SW 1271 (cell line): ENCODE results near the gene FBXL19.
A peak's percentile ranks its signal among the peaks of the same experiment; 100 is the strongest.

Experiments used
- DNase-seq, 2 experiments: peaks; one replicate each; lab custom pipeline; 2025; lab: John Stamatoyannopoulos, UW

The FBXL19 gene

DNA sequence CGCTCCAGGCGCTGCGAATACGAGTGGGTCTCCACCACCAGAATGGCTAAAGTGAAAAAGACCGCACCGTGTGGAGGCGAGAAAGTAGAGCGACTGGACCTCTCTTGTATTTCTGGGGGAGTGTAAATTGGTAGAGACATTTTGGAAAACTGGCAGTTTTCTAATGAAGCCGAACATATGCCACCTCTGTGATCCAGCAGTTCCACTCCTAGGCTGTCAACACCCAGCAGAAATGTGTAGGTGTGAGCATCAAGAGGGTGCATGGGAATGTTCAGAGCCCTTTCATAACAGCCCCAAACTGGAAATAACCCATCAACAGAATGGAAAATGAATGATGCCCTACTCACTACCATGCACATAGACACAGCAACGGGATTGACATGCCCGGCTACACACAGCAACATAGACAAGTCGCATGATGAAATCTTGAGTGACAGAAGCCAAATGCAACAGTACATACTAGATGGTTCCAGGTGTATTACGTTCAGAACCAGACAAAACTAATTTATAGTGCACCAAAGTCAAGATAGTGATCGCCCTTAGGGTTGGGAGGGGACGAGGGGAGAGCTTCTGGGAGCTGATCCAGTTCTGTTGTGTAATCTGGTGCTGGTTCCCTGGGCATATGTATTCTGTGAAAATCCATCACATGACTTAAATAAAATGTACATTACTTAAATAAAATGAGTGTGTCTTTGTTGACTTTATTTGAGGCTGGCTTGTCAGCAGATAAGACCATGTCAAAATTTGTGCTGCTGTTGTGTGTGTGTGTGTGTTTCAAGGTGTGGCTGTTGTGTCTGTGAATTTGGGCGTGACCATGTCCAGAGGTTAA is 28.6 kb upstream of the FBXL19 start:
- DNase-seq: no peak

DNA sequence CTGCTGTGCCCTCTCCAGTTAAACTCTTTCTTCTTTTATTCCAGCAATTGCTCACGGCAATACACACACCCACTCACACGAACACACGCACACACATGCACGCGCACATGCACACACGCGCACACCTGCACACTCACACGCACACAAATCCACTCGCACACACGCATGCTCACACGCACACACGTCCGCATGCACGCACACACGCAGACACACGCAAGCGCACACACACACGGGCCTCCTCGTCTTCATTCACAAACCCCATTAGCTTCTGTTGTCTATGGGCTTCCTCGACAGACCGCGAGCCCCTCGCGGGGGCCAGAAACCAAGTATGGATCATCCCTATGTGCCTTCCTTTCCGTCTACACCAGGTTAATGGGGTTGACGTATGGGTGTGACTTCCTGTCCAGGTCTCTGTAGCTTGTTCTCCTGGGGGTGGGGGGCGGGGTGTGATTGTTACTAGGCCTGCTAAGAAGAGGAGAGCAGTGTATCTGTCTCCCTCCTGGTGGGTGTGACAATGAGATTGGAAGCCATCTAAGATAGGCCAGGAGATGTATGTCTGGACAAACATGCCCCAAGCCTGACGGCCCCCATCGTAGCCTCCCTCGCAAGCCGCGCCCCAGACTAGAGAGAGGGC is 27.6 kb upstream of the FBXL19 start:
- DNase-seq: no peak

DNA sequence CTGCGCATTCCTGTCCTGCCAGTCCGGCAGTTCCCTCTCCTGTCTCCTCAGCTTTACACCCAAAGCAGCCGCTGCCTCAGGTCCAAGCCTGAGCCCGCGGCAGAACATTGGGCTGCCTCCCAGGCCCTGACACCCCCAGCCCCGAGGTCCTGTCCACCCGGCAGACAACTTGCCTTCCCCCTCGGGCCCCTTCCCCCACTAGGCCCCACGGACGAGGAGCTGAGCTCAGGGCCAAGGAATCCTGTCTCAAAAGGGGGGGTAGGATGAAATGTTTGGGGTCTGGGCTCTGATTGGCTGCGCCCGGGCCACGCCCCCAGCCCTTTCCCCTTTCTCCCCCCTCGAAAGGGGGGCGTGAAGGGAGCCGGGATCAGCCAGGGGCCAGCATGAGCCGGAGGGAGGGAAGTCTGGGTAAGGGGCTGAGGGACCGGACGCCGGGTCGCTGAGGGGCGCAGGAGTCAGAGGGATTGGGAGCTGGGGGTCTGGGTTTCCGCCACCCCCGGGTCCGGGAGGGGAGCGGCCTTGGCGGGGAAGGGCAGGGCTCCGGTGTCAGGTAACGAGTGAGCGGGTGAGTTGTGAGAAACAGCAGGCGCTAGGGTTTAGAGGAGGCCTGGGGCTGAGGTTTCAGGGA is 27.0 kb upstream of the FBXL19 start, which contains the start of gene CTF1:
Gene CTF1 (plus strand): TSS at position 354 of the 628 bp plus-strand sequence. CDS start 30 bp downstream, at position 384.
- DNase-seq: peak in 1 of 2 experiments; percentile 64

DNA sequence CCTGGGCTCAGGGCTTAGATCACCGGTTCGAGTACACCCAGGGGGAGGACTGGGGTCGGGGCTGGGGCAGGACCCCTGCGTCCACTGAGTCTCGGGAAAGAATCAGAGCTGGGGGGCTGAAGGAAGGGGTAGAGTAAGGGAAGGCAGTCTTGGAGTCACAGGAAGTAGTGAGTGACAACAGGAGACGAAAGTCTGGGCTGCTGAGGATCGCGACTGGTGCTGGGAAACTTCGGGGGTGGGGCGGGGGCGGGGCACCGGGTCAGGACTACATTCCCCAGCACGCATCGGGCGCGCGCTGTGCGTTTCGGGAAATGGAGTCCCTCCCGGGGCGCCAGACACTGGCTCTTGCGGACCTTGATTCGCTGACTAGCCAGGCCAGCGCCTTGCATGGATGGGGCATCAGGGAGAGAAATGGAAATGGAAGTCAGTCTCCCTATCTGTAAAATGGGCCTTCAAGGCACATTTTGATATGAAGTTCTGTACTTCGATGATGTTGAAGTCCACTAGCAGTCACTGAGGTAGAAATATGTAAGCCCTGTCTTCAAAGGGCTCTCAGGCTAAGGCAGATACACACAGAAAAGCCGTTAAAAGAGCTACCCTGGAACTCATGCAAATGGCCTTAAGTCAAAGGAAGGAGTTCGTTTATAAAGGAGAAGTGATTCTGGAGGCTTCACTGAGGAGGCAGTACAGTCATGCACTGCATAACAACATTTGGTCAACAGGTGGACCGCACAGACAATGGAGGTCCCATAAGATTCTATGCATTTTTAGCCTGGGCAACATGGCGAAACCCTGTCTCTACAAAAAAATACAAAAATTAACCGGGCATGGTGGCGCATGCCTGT is 26.3 kb upstream of the FBXL19 start:
- peak; percentile 58 to 78 for DNase-seq

DNA sequence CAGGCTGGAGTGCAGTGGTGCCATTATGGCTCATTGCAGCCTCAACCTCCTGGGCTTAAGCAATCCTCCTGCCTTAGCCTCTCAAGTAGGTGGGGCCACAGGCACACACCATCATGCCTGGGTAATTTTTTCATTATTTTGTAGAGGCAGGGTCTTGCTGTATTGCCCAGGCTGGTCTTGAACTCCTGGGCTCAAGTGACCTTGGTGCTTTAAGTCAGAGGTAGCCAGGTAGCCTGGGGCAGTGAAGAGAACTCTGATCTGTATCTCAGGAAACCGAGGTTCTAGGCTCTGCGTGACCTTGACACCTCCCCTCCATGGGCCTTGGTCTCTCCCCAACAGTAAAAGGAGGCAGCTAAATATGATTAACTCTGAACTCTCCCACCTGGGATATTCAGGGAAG is 23.6 kb upstream of the FBXL19 start:
- no peak for DNase-seq

DNA sequence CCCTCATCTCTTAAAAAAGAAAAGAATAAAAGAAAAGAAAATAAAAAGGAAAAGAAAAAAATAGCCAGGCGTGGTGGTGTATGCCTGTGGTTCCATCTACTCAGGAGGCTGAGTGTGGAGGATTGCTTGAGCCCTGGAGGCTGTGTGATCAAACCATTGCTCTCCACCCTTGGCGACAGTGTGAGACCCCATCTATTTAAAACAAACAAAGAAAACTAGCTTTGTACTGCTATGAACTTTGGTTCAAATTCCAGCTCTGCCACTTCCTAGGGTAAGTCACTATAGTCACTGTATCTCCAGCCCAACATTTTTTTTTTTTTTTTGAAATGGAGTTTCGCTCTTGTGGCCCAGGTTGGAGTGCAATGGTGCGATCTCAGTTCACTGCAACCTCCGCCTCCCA is 22.8 kb upstream of the FBXL19 start:
- no peak for DNase-seq

DNA sequence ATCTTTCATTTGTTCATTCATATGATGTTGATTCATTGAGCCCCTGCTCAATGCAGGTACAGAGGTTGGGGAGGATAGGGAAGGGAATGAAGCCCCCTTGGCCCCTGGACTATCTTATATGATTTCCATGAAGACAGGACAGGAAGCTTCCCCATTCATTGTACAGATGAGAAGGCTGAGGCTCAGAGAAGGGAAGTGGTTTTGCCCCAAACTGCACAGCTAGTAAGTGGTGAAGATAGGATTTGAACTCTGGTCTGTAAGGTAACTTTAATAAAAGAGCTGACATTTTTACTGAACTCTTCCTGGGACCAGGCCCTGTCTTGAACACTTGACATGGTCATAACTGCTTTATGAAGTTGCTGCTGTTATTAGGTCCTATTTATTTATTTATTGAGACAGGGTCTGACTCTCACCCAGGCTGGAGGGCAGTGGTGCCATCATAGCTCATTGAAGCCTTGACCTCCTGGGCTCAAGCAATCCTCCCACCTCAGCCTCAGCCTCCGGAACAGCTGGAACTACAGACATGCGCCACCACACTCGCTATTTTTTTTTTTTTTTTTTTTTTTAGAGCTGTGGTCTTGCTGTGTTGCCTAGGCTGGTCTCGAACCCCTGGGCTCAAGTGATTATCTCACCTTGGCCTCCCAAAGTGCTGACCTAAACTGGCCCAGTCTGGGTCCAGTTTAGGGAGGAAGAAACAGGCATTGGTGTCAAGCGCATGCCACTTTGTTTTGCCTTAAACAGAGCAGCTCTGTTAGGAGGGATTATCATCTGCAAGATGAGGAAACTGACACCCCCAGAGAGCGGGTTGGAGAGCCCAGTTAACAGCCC is 22.0 kb upstream of the FBXL19 start:
- no peak for DNase-seq

DNA sequence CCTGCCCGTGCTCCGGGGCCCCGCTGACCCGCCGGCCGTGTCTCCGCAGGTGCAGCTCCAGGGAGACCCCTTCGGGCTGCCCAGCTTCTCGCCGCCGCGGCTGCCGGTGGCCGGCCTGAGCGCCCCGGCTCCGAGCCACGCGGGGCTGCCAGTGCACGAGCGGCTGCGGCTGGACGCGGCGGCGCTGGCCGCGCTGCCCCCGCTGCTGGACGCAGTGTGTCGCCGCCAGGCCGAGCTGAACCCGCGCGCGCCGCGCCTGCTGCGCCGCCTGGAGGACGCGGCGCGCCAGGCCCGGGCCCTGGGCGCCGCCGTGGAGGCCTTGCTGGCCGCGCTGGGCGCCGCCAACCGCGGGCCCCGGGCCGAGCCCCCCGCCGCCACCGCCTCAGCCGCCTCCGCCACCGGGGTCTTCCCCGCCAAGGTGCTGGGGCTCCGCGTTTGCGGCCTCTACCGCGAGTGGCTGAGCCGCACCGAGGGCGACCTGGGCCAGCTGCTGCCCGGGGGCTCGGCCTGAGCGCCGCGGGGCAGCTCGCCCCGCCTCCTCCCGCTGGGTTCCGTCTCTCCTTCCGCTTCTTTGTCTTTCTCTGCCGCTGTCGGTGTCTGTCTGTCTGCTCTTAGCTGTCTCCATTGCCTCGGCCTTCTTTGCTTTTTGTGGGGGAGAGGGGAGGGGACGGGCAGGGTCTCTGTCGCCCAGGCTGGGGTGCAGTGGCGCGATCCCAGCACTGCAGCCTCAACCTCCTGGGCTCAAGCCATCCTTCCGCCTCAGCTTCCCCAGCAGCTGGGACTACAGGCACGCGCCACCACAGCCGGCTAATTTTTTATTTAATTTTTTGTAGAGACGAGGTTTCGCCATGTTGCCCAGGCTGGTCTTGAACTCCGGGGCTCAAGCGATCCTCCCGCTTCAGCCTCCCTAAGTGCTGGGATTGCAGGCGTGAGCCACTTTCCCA is 21.1 kb upstream of the FBXL19 start:
- peak in 1 of 2 experiments; percentile 43 for DNase-seq

DNA sequence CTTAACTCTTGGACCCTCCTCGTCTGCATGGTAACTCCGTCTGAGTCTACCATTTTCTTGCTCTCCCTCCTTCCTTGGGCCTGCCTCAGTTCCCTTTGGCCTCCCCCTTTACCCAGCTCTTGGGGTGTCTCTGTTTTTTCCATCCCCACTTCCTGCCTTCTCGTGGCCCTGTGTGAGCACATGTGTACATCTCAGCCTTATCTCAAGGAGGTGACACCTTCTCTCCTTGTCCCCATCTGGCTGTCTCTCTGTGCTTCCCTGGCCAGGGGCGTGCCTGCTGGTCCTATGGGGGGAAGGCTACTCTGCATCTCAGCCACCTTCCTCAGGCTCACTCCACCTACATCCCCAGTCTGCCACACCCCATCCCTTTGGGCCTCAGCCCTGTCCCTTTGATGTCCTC is 20.4 kb upstream of the FBXL19 start:
- DNase-seq: no peak

DNA sequence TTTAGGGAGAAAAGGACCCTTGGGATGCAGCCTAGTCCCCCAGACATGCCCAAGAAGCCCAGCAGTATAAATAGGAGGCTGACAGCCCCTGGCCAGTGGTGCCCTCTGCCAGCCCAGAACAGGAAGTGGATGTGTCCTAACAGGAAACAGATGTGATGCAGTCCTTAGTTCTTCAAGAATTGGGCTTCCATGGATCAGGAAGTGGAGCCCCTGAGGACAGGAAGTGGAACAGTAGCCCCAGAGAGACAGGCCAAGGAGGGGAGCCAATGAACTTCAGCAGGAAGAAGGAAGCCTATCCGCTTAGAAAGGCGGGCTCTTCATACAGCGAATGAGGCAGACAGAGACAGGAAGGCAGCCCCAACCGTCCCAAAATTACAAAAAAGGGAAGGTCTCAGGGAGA is 19.8 kb upstream of the FBXL19 start:
- peak in 1 of 2 experiments; percentile 26 for DNase-seq

DNA sequence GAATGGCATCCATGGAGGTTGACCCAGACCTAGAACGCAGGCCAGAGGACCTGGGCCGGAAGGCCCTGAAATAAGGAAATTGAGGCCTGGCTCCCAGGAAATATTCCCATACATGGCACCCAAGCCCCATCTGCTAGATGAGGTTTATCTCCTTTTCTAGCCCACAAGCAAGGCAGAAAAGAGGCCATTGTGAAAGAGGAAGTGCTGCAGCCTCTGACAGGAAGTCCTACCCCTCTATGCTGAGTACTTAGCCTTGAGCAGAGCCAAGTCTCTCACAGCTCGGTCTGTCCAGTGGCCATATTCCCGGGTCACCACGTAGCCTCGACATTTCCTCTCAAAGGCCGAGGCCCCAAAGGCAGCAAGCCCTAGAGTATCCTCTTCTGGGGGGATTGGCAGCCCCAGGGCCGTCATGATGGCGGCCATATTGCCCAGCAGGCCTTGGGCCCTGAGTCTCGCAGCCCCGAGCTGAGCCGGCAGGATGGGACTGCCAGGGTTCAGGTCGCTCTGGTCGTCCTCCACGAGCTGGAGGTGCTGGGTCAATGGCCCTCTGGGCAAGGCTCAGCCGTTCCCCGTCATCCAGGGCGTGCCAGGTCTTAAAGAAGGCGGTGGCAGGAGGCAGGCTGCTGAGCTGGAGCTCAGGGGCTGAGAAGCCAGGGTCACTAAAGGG is 19.1 kb upstream of the FBXL19 start:
- DNase-seq: no peak

DNA sequence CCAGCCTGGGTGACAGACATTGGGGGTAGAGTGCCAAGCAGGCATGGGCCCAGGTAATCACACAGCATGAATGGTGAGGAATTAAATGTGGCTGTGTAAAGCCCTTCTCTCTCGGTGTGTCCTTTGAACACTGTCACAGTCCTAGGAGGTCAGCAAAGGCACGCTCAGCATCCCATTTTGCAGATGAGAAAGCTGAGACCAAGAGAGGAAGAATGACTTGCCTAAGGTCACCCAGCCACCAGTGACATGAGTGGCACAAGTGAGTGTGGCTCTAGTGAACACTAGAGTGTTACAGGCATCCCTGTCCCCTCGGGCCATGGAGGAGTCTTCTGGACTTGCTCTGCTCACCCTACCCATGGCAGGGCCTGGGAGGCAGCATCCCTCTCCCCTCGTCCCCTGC is 16.3 kb upstream of the FBXL19 start:
- DNase-seq: no peak

DNA sequence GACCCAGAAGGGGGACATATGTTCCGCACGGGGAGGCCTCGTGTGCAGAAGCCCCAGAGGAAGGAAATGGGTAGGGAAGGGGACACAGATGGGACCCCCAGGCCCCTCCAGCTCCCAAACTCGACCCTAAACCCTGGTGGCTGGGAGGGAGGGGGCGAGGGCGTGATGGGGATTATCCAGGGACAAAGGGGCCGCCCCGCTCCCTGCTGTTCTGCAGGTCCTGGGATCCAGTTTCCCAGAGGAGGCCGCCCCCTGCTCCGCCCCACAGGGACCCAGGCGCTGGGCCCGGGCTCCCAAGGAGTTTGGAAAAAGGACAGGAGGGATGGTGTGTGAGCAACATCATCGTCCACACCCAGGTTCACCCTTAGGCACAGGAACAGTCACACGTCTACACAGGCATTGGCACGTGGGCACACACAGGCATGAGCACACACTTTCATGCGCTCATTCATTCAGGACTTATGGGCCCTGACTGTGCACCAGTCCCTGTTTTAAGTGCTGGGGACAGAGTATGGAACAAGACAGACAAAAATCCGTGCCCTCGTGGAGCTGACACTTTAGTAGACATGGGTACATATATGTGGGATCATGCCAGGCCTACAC is 12.8 kb upstream of the FBXL19 start:
- DNase-seq: no peak

DNA sequence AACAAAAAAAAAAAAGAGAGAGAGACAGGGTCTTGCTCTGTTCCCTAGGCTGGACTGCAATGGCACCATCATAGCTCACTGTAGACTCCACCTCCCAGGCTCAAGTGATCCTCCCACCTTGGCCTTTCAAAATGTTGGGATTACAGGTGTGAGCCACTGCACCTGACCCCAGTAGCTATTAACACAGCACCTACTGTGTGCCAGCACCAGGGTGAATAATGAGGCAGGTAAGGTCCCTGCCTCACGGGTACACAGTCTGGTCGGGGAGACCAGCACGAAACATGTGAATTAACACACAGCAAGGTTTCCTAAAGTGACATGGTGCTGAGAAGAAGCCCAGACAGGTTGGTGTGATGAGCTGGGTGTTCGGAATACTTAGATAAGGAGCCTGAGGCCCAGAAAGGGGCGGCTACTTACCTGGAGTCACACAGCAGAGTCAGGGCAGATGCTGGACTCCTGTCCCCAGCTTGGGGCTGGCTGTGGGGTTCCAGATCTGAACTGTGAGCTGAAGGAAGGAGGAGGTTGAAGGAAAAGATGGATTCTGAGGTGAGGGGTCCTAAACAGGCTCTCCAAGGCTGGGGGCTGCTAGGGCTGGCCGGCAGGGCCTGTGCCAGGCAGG is 10.5 kb upstream of the FBXL19 start:
- DNase-seq: no peak

DNA sequence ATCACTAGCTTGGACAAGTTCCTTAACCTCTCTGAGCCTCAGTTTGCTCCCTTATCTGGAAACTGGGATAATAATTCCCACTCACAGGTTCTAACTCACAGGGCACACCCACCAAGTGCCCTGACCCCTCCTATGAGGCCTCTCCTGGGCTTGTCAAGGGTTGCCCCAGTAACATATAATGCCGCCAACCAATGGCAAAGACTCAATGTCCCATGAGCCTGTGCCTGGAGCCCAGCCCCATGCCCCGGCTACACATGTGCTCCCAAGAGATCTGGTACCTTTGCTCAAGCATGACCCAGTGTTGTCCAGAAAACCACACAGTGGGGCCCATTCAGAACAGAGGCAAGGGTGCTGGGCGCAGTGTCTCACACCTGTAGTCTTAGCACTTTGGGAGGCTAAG is 8.5 kb upstream of the FBXL19 start:
- no peak for DNase-seq

DNA sequence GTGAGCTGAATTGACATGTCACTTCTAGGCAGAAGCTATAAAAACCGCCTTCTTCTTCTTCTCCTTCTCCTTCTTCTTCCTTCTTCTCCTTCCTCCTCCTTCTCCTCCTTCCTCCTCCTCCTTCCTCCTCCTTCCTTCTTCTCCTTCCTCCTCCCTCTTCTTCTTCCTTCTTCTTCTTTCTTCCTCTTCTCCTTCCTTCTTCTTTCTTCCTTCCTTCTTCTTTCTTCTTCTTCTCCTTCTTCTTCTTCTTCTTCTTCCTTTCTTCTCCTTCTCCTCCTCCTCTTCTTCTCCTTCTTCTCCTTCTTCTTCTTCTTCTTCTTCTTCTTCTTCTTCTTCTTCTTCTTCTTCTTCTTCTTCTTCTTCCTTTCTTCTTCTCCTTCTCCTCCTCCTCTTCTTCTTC is 4.8 kb upstream of the FBXL19 start:
- no peak for DNase-seq

DNA sequence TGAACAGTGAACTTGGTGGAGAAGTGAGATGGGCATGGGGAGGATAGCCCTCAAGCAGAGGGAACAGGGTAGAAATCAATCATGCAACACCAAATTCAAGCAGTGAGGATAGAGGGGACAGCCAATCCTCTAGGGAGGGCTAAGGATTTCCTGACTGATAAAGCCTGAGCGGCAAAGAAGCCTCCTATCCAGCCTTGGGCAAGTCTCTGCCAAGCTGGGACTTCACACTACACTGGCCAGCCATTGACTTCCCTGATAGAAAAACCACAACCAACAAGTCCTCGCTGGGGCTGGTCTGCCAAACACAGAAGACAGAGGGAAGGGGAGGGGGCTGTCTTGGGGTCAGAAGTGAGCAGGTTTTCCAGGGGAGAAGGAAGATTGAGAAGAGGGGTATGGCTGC is 2.5 kb upstream of the FBXL19 start:
- no peak for DNase-seq

DNA sequence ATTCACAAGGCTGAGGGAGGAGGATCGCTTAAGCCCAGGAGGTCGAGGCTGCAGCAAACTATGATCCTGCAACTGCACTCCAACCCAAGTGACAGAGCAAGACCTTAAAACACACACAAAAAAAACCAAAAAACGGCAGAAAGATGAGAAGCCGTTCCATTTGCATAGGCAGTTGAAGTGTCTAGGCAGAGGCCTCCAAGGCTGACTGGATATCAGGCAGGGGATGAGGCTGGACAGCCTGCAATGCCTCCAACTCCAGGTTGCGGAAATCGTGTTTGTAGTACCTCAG is 2.0 kb upstream of the FBXL19 start:
- no peak for DNase-seq
